DOHH2 (cell line): ENCODE data around the gene PDE6D.

Experiments
- H3F3A ChIP-seq: fragments of 200-600 bp; sonication (generic), shearing (Covaris generic); 2 replicates; pipeline ENCODE4 v1.6.0; 2016; ENCODE audit warnings: antibody characterized with exemption, mild to moderate bottlenecking; ENCODE audit not compliant: control insufficient read depth, insufficient read depth
- H3K27ac ChIP-seq: fragments of 200-600 bp; sonication (generic); 2 replicates; pipeline ENCODE4 v1.5.1; 2014; ENCODE audit warnings: low read depth, mild to moderate bottlenecking, low read length, moderate library complexity
- H3K27me3 ChIP-seq: fragments of 200-600 bp; sonication (generic); 2 replicates; pipeline ENCODE4 v1.6.1; 2014; ENCODE audit warnings: mild to moderate bottlenecking, low read length, mixed read lengths; ENCODE audit not compliant: control insufficient read depth
- H3K36me3 ChIP-seq: fragments of 200-600 bp; sonication (generic); 2 replicates; pipeline ENCODE4 v1.6.1; 2014; ENCODE audit warnings: mild to moderate bottlenecking, low read length, moderate library complexity, mixed read lengths; ENCODE audit not compliant: control insufficient read depth
- H3K4me1 ChIP-seq: fragments of 200-600 bp; sonication (generic); 2 replicates; pipeline ENCODE4 v1.6.1; 2014; ENCODE audit warnings: mild to moderate bottlenecking, low read length, mixed read lengths; ENCODE audit not compliant: control insufficient read depth
- H3K4me2 ChIP-seq: fragments of 200-600 bp; sonication (generic); 2 replicates; pipeline ENCODE4 v1.6.0; 2014; ENCODE audit warnings: mild to moderate bottlenecking, low read length, moderate library complexity
- H3K4me3 ChIP-seq: fragments of 200-600 bp; sonication (generic); 2 replicates; pipeline ENCODE4 v1.5.1; 2014; ENCODE audit warnings: mild to moderate bottlenecking, low read length, mixed read lengths
- H3K79me2 ChIP-seq: fragments of 200-600 bp; sonication (generic); 2 replicates; pipeline ENCODE4 v1.6.1; 2014; ENCODE audit warnings: mild to moderate bottlenecking, low read length, mixed read lengths; ENCODE audit not compliant: control insufficient read depth
- H3K9me2 ChIP-seq: fragments of 200-600 bp; sonication (generic); replicated peaks from 2 replicates; pipeline ENCODE4 v1.6.1; 2014; ENCODE audit warnings: mild to moderate bottlenecking, low read length, mixed read lengths; ENCODE audit not compliant: control insufficient read depth
- H3K9me3 ChIP-seq: fragments of 200-600 bp; sonication (generic); 2 replicates; pipeline ENCODE4 v1.6.1; 2014; ENCODE audit warnings: antibody characterized with exemption, low read length, mixed read lengths; ENCODE audit not compliant: control insufficient read depth, insufficient read depth
- H4K20me1 ChIP-seq: fragments of 200-600 bp; sonication (generic); 2 replicates; pipeline ENCODE4 v1.6.0; 2014; ENCODE audit warnings: low read depth, mild to moderate bottlenecking, antibody characterized with exemption, low read length, moderate library complexity; ENCODE audit not compliant: control insufficient read depth, insufficient read depth
- EZH2phosphoT487 ChIP-seq: fragments of 200-600 bp; sonication (generic); IDR thresholded peaks from 2 replicates; pipeline ENCODE4 v1.6.1; 2017; ENCODE audit warnings: borderline replicate concordance, mild to moderate bottlenecking, antibody characterized with exemption, low read length, moderate library complexity, mixed read lengths
- TF ChIP-seq, protein P1 (sequence below): fragments of 200-600 bp; sonication (generic); IDR thresholded peaks from one replicate; pipeline ENCODE4 v1.5.1; 2014; ENCODE audit warnings: antibody characterized with exemption, mild to moderate bottlenecking, low read depth, low read length; ENCODE audit not compliant: poor library complexity, severe bottlenecking

Gene PDE6D

DNA sequence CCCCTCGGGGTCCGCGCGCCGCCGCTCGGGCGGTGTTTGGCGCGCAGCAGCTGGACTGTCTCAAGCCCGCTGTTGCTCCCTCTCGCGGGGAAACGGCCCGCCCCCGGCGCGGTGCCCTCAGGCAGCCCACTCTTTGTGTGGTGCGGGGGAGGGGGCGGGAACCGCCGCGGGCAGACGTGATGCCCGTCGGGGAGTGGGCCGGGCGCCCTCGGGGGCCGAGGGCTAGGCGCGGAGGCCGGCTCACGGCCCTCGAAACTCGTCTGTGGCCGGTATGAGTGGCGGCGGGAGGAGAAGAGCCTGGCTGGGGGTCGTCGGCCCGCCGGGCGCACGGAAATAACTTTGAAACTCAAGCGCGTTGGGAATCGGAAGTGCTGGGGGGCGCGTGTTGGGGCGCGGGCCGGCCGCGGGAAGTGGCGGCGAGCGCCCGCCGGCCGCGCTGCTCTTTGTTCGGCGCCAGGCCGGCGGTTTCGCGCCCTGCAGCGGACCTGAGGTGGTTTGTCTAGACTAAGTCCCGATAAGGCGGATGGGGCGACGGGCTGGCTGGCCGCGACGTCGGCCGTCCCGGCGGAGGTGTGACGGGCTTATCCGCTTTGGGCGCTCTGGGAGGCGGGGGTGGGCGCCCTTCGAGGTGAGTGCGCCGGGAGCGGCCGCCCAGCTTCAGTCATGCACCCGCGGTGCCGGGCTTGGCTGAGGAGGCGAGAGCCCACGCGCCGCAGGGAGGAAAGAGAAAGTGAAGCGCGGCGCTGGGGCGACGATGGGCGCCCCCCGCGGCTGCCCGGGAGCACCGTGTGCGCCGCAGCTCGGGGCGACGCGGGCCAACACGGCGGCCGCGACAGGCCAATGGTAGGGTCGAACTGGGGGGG is 72.1 kb downstream of the PDE6D start:
- peaks cover 43% of the 10 kb centered on the region for H3F3A ChIP-seq
- H3K4me3 ChIP-seq: peak overlapping the region; percentile 95
- H3K27me3 ChIP-seq: no peaks in the 10 kb centered on the region
- TF ChIP-seq EZH2phosphoT487: no peak
- TF ChIP-seq, protein P1, sequence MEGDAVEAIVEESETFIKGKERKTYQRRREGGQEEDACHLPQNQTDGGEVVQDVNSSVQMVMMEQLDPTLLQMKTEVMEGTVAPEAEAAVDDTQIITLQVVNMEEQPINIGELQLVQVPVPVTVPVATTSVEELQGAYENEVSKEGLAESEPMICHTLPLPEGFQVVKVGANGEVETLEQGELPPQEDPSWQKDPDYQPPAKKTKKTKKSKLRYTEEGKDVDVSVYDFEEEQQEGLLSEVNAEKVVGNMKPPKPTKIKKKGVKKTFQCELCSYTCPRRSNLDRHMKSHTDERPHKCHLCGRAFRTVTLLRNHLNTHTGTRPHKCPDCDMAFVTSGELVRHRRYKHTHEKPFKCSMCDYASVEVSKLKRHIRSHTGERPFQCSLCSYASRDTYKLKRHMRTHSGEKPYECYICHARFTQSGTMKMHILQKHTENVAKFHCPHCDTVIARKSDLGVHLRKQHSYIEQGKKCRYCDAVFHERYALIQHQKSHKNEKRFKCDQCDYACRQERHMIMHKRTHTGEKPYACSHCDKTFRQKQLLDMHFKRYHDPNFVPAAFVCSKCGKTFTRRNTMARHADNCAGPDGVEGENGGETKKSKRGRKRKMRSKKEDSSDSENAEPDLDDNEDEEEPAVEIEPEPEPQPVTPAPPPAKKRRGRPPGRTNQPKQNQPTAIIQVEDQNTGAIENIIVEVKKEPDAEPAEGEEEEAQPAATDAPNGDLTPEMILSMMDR: peak; percentile 48
- H3K4me2 ChIP-seq: peak overlapping the region; percentile 73
- peaks cover 18% of the 10 kb centered on the region for H4K20me1 ChIP-seq
- peaks cover 68% of the 10 kb centered on the region for H3K79me2 ChIP-seq
- peaks cover 44% of the 10 kb centered on the region for H3K4me1 ChIP-seq
- peak overlapping the region; percentile 97 for H3K27ac ChIP-seq
- no peaks in the 10 kb centered on the region for H3K9me3 ChIP-seq
- H3K9me2 ChIP-seq: no peaks in the 10 kb centered on the region
- peaks cover 64% of the 10 kb centered on the region for H3K36me3 ChIP-seq

DNA sequence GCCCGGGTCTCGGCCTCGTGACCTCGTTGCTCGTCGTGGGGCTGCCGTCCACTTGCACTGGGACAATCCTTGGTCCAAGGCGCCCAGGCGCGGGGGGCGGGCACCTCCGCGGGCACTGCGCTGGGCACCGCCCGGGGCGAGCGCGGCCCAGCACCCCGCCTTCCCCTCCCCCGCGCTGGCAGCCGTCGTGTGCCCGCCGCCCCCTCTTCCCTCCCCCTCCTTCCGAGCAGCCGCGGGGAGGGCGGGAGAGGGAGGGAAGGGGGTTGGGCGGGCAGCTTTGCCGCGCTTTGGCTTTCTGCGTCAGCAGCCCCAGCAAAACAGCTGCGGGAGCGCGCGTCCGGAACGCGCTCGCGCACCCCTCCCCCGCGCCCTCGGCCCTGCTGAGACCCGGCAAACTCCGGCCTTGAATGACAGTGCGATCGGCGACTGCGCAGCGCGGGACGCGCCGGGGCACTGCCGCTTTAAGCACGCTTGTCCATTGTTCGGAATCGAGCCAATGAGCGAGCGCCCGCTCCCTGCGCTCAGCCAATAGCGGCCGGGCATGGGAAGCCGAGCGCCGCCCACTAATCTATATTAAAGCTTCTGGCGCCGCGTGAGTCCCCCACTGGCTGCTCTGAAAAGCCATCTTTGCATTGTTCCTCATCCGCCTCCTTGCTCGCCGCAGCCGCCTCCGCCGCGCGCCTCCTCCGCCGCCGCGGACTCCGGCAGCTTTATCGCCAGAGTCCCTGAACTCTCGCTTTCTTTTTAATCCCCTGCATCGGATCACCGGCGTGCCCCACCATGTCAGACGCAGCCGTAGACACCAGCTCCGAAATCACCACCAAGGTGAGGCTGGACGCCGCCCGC is 72.9 kb downstream of the PDE6D start, which contains the start of gene PTMA:
TSS of gene PTMA (plus strand) at position 599 of the 846 bp plus-strand sequence. CDS start at position 781, 182 bp downstream.
- peaks cover 18% of the 10 kb centered on the region for H4K20me1 ChIP-seq
- H3K27me3 ChIP-seq: no peaks in the 10 kb centered on the region
- peaks cover 56% of the 10 kb centered on the region for H3K36me3 ChIP-seq
- H3K4me1 ChIP-seq: peaks cover 41% of the 10 kb centered on the region
- H3F3A ChIP-seq: peaks cover 36% of the 10 kb centered on the region
- TF ChIP-seq, protein P1: no peak
- TF ChIP-seq EZH2phosphoT487: no peak
- H3K9me2 ChIP-seq: no peaks in the 10 kb centered on the region
- peaks cover 68% of the 10 kb centered on the region for H3K79me2 ChIP-seq
- H3K4me2 ChIP-seq: peak within 1 kb of the TSS; percentile 100
- peak within 1 kb of the TSS; percentile 98 for H3K4me3 ChIP-seq
- H3K9me3 ChIP-seq: no peaks in the 10 kb centered on the region
- H3K27ac ChIP-seq: peak within 1 kb of the TSS; percentile 97

DNA sequence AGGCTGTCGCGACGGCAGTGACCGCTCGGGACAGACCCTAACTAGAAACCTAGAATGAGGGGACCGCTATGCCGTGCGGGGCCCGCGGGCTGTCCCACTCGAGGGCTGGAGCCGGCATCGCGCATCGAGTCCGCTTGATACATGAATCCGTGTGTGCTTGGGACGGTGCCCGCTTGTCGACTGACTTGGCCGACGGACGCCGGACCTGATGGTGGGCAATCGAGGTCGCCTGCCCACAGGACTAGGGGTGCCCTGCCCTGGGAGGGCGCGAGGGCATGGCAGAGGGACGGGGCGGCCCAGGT is 73.5 kb downstream of the PDE6D start:
- Histone ChIP-seq H3K4me2 (peak overlapping the region; percentile 100), H3K27me3 (no peaks in the 10 kb centered on the region), H3F3A (peaks cover 36% of the 10 kb centered on the region), H3K4me3 (peak overlapping the region; percentile 98), H3K4me1 (peaks cover 40% of the 10 kb centered on the region), H3K9me2 (no peaks in the 10 kb centered on the region), H3K9me3 (no peaks in the 10 kb centered on the region), H3K79me2 (peaks cover 68% of the 10 kb centered on the region), H4K20me1 (peaks cover 18% of the 10 kb centered on the region), H3K27ac (peak overlapping the region; percentile 93), H3K36me3 (peaks cover 55% of the 10 kb centered on the region)
- no peak for TF ChIP-seq EZH2phosphoT487
- TF ChIP-seq, protein P1: no peak
